ENCODE measurements around the gene C19orf53.
A peak's percentile ranks its signal among the peaks of the same experiment; 100 is the strongest.
"Not testable (repeated sequence)": the region's sequence is repeated elsewhere in the genome, so short reads cannot be mapped to it uniquely, and the experiment has no call there.

The C19orf53 gene

DNA sequence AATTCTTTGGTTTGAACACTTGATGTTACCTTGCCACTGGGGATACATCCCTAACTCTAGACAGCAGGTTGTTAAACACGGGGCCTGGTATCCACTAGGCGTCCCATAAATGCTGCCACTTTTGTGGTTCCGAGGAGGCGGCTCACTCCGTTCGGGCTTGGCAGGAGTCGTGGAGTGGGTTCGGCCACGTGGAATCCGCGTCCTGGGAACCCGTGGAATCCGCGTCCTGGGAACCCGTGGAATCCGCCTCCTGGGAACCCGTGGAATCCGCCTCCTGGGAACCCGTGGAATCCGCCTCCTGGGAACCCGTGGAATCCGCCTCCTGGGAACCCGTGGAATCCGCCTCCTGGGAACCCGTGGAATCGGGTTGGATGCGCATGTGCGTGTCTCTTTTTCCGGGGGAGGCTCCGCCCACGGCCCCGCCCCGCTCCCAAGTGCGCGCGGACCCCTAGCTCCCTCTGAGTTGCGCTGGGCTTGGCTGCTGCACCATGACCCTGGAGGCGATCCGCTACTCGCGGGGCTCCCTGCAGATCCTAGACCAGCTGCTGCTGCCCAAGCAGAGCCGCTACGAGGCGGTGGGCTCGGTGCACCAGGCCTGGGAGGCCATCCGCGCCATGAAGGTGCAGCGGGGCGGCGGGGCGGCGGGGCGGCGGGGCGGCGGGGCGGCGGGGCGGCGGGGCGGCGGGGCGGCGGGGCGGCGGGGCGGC lies 10.0 kb upstream of the C19orf53 start, which contains the start of gene MRI1:
Gene MRI1 (plus strand): TSS at position 422 of the 707 bp plus-strand sequence. CDS start 67 bp downstream, at position 489.
- DNase-seq (ENCODE audit: low read depth): peak; percentile 68

DNA sequence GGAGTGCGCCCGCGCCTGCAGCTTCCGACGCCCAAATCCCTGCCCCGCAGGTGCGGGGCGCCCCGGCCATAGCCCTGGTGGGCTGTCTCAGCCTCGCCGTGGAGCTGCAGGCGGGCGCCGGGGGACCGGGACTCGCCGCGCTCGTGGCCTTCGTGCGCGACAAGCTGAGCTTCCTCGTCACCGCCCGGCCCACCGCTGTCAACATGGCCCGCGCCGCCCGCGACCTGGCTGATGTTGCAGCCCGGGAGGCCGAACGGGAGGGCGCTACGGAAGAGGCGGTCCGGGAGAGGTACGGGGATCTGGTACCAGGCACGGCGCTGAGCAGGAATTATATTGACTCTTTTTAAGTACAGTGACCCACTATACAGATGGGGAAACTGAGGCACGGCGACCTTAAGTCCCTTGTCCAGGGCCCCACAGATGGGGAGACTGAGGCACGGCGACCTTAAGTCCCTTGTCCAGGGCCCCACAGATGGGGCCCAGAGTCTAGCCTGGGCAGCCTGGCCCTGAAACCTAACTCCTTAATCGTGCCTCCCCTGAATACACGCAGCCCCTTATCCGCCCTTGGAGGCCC lies 9.3 kb upstream of the C19orf53 start:
- DNase-seq (ENCODE audit: low read depth): peak; percentile 32

DNA sequence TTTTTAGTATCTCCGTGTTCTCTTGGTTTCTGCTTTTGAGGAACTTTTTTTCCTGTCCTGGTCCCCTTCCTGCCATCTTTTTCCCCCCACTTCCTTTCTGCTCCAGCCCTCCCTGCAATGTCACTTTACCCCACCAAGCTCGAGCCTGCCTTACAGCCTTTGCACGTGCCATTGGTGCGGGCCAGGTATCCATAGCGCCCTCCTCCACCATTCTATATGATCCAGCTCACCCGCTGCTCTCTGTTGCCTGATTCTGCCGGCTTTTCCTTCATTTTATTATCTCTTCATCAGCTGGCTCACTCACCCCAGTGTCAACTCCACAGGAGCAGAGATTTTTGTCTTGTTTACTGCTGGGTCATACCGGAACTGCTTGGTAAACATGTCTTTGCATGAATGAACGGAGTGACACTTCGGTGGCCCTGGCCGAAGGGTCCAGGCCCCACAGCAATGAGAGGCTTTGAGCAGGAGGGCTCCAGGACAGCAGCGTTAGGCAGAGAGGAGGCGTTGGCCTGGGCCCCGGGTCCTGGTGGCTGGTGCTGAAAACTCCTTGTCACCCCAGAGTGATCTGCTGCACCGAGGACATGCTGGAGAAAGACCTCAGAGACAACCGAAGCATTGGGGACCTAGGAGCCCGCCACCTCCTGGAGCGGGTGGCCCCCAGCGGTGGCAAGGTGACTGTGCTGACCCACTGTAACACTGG lies 8.7 kb upstream of the C19orf53 start:
- peak; percentile 11 for DNase-seq (ENCODE audit: low read depth)

DNA sequence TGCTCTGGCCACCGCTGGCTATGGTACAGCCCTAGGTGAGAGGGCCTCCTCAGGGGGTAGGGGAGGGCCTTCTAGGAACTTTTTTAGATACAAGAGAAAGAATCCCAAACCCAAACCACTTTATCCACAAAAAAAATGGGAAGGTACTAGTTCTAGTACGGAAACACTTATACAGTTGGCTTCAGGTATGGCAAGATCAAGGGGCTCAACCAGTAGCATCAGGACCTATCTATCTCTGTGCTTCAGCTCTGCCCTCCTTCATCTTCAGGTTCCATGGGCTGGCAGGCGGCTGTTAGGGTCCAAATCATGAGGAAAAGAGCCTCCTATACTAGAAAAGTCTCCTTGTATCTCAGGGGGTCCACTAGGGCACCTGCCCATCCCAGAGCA lies 8.2 kb upstream of the C19orf53 start:
- no peak for DNase-seq (ENCODE audit: low read depth)

DNA sequence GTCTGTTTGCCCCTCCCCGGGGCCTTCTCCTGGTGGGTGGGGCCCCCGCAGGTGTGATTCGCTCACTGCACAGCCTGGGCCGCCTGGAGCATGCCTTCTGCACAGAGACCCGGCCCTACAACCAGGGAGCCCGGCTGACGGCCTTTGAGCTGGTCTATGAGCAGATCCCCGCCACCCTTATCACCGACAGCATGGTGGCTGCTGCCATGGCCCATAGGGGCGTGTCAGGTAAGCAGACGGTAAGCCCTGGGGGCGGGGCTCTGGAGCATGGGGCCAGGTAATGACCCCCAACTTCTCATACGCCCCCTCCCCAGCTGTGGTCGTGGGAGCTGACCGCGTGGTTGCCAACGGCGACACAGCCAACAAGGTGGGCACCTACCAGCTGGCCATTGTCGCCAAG lies 5.7 kb upstream of the C19orf53 start:
- no peak for DNase-seq (ENCODE audit: low read depth)

DNA sequence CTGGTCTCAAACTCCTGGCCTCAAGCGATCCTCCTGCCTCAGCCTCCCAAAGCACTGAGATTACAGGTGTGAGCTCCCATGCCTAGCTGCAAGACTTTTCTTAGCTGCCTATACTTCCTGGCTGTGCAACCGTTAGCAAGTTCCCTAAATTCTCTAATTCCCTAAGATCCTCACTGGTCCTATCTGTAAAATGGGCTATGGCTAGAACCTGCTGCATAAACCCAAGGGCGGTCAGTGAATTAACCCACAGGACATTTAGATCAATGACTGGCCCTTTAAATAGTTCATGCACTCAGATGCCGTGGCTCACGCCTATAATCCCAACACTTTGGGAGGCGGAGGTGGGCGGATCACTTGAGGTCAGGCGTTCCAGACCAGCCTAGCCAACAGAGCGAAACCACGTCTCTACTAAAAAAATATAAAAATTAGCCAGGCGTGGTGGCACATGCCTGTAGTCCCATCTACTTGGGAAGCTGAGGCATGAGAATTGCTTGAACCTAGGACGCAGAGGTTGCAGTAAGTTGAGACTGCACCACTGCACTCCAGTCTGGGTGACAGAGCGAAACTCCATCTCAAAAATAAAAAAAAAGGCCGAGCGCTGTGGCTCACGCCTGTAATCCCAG lies 4.1 kb upstream of the C19orf53 start:
- DNase-seq (ENCODE audit: low read depth): no peak

DNA sequence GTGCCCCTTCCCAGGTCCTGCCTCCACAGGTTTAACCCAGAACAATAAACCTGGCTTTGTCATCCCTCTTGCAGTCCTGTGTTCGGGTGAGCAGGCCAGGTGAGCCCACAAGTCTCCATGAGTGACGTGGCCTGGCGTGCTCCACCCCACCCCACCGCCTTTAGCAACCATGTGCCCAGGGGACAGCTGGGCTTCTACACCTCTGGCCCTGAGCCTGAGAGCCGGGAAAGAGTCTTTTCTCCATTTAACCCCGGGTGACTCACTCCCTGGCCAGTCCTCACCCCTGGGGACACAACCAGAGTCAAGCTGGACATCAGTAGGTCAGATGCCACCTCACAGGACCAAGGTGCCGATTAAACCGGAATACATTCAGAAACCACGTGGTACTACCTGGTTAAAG lies 4.1 kb downstream of the C19orf53 start:
- no peak for DNase-seq (ENCODE audit: low read depth)

DNA sequence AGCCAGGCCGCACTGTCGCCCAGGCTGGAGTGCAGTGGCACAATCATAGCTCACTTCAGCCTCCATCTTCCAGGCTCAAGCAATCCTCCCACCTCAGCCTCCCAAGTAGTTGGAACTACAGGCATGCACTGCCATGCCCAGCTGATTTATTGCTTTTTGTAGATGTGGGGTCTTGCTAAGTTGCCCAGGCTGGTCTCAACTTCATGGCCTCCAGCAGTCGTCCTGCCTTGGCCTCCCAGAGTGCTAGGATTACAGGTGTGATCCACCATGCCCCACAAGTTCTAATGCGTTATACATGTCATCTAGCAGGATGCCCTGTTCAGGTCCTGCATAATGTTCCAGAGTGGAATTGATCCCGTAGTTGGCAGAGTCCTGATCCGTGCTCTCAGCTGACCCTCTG lies 4.6 kb downstream of the C19orf53 start:
- no peak for DNase-seq (ENCODE audit: low read depth)

DNA sequence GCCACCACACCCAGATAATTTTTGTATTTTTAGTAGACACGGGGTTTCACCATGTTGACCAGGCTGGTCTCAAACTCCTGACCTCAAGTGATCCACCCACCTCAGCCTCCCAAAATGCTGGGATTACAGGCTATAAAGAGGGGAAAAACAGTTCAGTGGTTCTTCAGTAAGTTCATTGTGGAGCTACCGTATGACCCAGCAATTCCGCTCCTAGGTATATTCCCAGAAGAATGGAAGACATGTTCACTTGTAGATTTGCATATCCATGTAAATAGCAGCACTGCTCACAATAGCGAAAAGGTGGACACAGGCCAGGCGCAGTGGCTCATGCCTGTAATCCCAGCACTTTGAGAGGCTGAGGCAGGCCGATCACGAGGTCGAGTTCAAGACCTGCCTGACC lies 5.5 kb downstream of the C19orf53 start:
- DNase-seq (ENCODE audit: low read depth): not testable (repeated sequence)

DNA sequence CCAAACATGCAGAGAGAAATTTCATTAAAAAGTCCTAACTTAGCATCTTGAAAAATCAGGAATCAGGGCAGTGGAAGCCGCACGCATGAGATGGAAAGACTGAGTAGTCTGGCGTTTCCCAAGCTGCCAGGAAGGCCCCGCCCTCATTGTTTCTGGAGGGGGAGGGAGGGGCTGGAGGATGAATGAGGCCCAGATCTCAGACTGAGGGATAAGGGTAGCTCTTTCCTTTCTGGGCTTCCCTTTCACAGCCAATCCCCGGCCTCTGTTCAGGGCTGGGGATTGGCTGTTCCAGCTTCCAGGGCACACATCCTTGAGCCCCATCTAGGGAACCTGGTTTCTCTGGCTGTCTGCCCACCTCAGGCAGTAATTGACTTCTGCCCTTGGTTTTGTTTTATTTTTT lies 7.3 kb downstream of the C19orf53 start:
- DNase-seq (ENCODE audit: low read depth): peak; percentile 86

DNA sequence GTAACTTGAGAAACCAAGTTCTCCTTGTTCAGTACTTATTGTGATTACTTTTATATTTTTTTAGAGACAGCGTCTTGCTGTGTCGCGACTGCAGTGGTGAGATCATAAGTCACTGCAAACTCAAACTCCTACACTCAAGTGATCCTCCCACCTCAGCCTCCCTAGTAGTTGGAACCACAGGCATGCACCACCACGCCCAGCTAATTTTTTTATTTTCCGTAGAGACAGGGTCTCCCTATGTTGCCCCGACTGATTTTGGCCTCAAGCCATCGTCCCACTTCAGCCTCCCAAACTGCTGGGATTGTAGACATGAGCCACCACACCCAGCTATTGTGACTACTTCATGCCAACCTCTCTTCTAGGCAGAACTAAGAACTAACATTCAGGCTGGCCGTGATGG lies 8.3 kb downstream of the C19orf53 start:
- peak; percentile 65 for DNase-seq (ENCODE audit: low read depth)

DNA sequence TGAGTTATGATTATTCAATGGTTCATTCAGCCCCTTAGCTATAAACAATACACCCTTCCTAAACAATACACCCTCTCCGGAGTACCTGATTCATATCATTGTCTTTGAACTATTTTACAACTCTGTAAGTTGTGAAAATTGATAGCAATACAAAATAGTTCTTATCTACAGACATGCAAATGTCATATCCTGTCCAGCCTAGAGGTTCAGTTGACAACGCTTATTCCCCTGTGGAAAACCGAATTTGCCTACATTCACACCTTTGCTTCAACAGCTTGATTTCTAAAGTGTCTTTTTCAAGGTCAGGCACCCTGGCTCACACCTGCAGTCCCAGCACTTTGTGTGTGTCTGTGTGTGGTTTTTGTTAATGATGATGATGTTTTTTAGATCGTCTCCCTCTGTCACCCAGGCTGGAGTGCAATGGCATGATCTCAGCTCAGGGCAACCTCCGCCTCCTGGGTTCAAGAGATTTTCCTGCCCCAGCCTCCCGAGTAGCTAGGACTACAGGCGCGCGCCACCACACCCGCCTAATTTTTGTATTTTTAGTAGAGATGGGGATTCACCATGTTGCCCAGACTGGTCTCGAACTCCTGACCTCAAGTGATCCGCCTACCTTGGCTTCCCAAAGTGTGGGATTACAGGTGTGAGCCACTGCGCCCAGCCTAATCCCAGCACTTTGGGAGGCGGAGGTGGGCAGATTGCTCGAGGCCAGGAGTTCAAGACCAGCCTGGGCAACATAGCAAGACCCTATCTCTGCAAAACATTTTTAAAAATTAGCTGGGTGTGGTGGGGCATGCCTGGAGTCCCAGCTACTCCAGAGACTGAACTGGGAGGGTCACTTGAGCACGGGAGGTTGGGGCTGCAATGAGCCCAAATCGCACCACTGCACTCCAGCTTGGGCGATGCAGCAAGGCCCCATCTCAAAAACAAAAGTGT lies 9.6 kb downstream of the C19orf53 start:
- no peak for DNase-seq (ENCODE audit: low read depth)

DNA sequence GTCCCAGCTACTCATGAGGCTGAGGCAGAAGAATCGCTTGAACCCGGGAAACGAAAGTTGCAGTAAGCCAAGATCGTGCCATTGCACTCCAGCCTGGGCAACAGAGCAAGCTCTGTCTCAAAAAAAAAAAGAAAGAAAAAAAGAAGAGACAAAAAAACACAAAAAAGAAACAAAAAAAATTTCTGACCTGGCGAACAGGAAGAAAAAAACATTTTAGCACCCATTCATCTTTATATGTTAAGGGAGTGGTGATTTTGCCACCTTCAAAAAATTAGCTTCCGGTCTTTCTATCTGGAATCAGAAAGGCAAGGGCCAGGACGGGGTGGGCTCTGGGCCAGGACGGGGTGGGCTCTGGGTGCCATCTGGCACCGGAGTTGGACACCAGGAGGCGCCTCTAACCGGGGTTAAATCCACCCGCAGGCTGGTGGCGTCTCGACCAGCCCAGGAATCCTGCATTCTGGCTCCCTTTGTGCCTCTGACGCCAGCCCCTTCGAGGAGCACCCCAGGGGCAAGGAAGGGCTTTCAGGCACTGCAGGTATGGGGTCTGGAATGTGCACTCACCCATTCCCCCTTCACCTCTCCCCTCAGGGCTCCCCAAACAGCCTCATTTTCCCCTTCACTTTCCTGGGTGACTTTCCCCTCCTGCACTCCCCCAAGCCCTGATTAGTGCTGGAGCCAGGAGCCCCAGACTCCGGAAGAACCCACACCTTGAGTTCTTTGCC lies 10.6 kb downstream of the C19orf53 start:
- peak; percentile 49 for DNase-seq (ENCODE audit: low read depth)

DNA sequence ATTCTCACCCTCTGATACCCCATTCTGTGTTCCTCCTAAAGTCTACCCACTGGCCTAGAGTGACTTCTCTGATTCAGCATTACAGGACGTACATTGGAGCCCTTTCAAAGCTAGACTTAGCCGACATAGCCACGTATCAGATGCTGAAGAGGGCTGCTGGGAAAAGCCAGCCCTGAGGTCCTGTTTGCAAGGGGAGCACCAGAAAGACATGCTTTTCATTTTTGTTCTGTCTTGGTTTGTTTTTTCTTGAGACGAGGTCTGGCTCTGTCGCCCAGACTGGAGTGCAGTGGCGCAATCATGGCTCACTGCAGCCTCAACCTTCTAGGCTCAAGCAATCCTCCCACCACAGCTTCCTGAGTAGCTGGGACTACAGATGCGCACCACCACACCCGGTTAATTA lies 14.7 kb downstream of the C19orf53 start:
- DNase-seq (ENCODE audit: low read depth): peak; percentile 72

DNA sequence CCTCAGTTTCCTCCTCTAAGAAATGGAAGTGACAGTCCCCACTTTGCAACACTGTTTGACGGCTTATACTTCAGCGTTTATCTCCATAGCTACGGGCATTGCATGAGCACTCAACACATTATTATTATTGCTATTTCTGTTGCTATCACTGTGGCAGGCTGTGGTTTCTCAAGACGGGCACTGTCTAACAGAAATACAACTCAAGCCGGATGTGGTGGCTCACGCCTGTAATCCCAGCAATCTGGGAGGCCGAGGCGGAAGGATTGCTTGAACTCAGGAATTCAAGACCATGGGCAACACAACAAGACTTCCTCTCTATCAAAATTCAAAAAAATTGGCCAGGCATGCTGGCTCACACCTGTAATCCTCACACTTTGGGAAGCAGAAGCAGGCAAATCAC lies 16.1 kb downstream of the C19orf53 start:
- DNase-seq (ENCODE audit: low read depth): peak; percentile 76

DNA sequence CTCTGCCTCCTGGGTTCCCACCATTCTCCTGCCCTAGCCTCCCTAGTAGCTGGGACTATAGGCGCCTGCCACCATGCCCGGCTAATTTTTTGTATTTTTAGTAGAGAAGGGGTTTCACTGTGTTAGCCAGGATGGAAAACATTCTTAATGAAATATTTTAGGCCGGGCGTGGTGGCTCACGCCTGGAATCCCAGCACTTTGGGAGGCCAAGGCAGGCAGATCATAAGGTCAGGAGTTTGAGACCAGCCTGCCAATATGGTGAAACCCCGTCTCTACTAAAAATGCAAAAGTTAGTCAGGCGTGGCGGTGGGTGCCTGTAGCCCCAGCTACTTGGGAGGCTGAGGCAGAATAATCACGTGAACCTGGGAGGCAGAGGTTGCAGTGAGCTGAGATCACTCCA lies 19.1 kb downstream of the C19orf53 start:
- not testable (repeated sequence) for DNase-seq (ENCODE audit: low read depth)

DNA sequence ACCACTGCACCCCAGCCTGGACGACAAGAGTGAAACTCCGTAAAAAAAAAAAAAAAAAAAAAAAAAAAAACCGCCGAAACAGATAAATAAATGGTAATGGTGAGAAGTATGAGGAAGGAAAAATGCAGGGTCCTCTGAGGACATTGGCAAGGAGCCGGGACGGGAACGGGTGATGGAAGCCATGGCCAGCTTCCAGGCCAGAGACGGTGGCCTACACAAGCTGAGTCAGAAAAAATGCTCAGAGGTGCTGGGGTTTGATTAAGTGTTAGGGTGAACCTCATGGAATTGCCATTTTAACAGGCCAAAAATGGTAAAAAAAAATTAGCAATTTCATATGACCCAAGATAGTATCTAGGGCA lies 20.1 kb downstream of the C19orf53 start:
- peak; percentile 95 for DNase-seq (ENCODE audit: low read depth)

DNA sequence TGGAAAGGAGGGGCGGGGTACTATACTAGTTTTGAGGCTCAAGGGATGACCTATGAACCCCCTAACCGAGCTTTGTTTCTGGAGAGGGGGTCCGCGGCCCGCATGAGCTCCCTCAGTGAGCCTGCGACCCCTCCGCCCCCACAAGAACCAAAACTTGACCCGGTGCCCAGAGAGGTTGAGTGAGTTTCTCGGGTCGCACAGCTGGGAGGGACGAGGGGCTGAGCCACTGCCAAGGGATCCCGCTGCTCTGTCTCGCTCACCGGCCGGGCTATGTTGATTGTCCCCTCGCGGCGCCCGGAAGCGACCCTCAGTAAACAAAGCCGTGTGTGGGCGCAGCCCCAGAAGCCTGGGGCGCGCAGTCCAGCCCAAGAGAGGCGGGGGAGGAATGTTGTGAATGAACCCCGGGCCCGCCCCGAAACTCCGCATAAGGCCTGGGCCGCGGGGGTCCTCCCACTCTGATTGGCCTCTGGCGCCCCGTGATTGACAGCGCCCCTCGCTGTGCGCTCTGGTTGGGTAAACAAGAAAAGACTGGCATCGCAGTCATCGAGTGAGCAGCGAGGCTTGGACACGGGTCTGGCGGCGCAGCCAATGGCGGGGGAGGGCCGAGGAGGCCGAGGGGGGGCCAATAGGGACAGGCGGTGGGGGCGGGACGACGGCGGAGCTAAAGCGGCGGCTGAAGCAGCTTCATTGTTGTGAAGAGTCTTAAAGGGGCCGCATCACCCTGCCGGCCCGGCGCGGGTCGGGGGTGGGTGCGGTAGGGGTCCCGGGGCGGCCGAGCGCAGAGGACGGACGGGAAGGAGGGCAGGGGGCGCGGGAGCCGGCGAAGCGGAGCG lies 20.7 kb downstream of the C19orf53 start, which contains the start of gene ZSWIM4:
Gene ZSWIM4 (plus strand): TSS at position 687 of the 833 bp plus-strand sequence. CDS start 206 bp downstream, outside the sequence.
- DNase-seq (ENCODE audit: low read depth): peak; percentile 99

DNA sequence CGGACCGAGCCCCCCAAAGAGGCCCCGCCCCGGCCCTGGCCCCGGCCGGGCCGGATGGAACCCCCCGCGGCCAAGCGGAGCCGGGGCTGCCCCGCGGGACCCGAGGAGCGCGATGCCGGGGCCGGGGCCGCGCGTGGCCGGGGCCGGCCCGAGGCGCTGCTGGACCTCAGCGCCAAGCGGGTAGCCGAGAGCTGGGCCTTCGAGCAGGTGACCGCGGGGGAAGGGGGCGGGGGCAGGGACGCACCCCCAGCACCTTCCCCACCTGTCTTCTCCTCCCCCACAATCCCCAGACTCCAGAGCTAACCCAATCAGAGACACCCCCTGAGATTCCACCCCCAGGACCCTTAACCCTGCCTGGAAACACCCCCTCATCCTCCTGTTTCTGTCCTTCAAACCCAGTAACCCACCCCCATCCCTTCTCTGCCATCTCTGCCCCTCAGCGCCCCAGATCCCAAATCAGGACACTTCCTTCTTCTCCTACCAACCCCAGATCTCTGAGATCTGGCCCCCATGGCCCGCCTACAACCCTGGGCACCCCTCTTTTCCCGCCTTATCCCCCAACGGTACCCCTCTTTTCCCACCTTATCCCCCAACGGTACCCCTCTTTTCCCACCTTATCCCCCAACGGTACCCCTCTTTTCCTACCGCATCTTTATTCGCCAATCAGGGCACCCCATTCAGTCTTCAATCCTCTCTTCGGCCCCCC lies 21.5 kb downstream of the C19orf53 start:
- DNase-seq (ENCODE audit: low read depth): no peak

All from amniotic epithelial cell (primary cell).